Measurements from ENCODE around the gene HSD17B13. TPM values are rescaled to one million over a fixed set of nuclear protein-coding genes. Genes with fewer than 3 reads are reported as not detected.

Gene HSD17B13
- total and polyA plus RNA-seq, 2 donors (not counting 1 experiment from before 2014, with no cell fraction given), result 0.32 to 0.46 TPM

DNA sequence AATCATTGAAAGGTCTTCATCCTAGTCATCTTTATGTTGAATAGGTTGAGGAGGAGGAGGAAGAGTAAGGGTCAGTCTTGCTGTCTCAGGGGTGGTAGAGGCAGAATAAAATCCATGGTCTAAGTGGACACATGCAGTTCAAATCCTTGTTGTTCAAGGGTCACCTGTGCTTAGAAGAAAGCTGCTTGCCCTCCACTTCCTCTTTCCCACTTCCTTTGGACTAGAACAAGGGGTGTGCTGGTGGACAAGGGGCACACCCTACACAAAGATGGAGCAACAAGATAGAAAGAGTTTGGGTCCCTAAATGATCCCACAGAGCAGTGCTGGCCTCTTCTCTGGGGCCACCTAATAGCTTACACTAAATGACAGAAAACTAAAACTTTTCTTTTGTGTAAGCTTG lies 47.9 kb downstream of the HSD17B13 start:
- Histone ChIP-seq H3K9me3 (ENCODE audit: control extremely low read depth in 1 of 3, control insufficient read depth in 2 of 3, insufficient read depth in 1 of 3, low read length in 2 of 3) (no peaks in the 10 kb centered on the region), H2AFZ (ENCODE audit: insufficient read depth, low read depth, low read length, poor library complexity, severe bottlenecking) (no peak overlapping the region), H3K79me2 (ENCODE audit: control insufficient read depth, insufficient read depth, low read length) (no peaks in the 10 kb centered on the region), H3K4me2 (replicated peaks; ENCODE audit: low read depth, low read length, poor library complexity, severe bottlenecking) (no peak overlapping the region), H3K27ac (ENCODE audit: low read length in 2 of 2) (no peak overlapping the region), H3K4me3 (ENCODE audit: control extremely low read depth in 1 of 5, extremely low read depth in 1 of 5, insufficient read depth in 1 of 5, low read depth in 2 of 5, low read length in 4 of 5) (no peak overlapping the region), H4K20me1 (ENCODE audit: control insufficient read depth, insufficient read depth, low read length, poor library complexity, severe bottlenecking) (no peaks in the 10 kb centered on the region), H3K4me1 (ENCODE audit: control insufficient read depth in 2 of 2, insufficient read depth in 2 of 2, low read length in 2 of 2) (no peaks in the 10 kb centered on the region), H3K9ac (ENCODE audit: low read length) (no peak overlapping the region), H3K27me3 (replicated peaks in 1 of 4; ENCODE audit: control extremely low read depth in 1 of 4, control insufficient read depth in 3 of 4, insufficient read depth in 4 of 4, low read length in 3 of 4) (peaks cover 0 to 6% (median 0%) of the 10 kb centered on the region in 4 experiments), H3K36me3 (replicated peaks in 1 of 2; ENCODE audit: control extremely low read depth in 1 of 2, control insufficient read depth in 1 of 2, extremely low read depth in 1 of 2, insufficient read depth in 2 of 2, low read length in 1 of 2) (no peaks in the 10 kb centered on the region)
- no peaks in the 10 kb centered on the region for H3K4me1 Mint-ChIP-seq
- H3K9me3 Mint-ChIP-seq (ENCODE audit: insufficient read depth), result no peaks in the 10 kb centered on the region
- peaks cover 8% of the 10 kb centered on the region for H3K27me3 Mint-ChIP-seq
- ChIA-PET CTCF (no interaction called here), POLR2A (no interaction called here)
- intact Hi-C loops (cut with micrococcal nuclease), result no loop called here
- TF ChIP-seq EZH2 (IDR thresholded peaks at IDR 0.05; ENCODE audit: borderline replicate concordance, insufficient read depth, low read depth, low read length, poor library complexity, severe bottlenecking), result no peak
- TF ChIP-seq, protein P1, sequence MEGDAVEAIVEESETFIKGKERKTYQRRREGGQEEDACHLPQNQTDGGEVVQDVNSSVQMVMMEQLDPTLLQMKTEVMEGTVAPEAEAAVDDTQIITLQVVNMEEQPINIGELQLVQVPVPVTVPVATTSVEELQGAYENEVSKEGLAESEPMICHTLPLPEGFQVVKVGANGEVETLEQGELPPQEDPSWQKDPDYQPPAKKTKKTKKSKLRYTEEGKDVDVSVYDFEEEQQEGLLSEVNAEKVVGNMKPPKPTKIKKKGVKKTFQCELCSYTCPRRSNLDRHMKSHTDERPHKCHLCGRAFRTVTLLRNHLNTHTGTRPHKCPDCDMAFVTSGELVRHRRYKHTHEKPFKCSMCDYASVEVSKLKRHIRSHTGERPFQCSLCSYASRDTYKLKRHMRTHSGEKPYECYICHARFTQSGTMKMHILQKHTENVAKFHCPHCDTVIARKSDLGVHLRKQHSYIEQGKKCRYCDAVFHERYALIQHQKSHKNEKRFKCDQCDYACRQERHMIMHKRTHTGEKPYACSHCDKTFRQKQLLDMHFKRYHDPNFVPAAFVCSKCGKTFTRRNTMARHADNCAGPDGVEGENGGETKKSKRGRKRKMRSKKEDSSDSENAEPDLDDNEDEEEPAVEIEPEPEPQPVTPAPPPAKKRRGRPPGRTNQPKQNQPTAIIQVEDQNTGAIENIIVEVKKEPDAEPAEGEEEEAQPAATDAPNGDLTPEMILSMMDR (IDR thresholded peaks at IDR 0.05), result no peak
- no peak for DNase-seq
- H3K27ac Mint-ChIP-seq, result no peak overlapping the region
- no peak for ATAC-seq (ENCODE audit: low read depth)
- no peak overlapping the region for H3K4me3 Mint-ChIP-seq

DNA sequence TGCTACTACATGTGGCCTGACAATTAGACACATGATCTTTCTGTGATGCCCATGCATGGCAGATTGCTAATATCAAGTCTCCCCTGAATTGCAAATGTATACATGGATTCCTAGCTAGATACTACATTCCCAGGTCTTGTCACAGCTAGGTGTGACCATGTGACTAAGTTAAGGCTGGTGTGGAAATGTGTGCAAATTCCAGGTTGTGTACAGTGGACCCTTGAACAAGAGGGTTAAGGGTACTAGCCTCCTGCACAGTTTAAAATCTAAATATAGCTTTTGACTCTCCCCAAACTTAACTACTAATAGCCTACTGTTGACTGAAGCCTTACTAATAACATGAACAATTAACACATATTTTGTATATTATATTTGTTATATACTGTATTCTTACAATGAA lies 48.4 kb downstream of the HSD17B13 start:
- no peak for ATAC-seq (ENCODE audit: low read depth)
- intact Hi-C loops (cut with micrococcal nuclease), result no loop called here

More for the DNA sequence above, 48.4 kb downstream of the HSD17B13 start:
- Histone ChIP-seq H3K27me3 (replicated peaks in 1 of 4; ENCODE audit: control extremely low read depth in 1 of 4, control insufficient read depth in 3 of 4, insufficient read depth in 4 of 4, low read length in 3 of 4) (peaks cover 0 to 5% (median 0%) of the 10 kb centered on the region in 4 experiments), H3K4me3 (ENCODE audit: control extremely low read depth in 1 of 5, extremely low read depth in 1 of 5, insufficient read depth in 1 of 5, low read depth in 2 of 5, low read length in 4 of 5) (no peak overlapping the region), H3K4me2 (replicated peaks; ENCODE audit: low read depth, low read length, poor library complexity, severe bottlenecking) (no peak overlapping the region), H3K9me3 (ENCODE audit: control extremely low read depth in 1 of 3, control insufficient read depth in 2 of 3, insufficient read depth in 1 of 3, low read length in 2 of 3) (no peaks in the 10 kb centered on the region), H4K20me1 (ENCODE audit: control insufficient read depth, insufficient read depth, low read length, poor library complexity, severe bottlenecking) (no peaks in the 10 kb centered on the region), H3K79me2 (ENCODE audit: control insufficient read depth, insufficient read depth, low read length) (no peaks in the 10 kb centered on the region), H3K4me1 (ENCODE audit: control insufficient read depth in 2 of 2, insufficient read depth in 2 of 2, low read length in 2 of 2) (no peaks in the 10 kb centered on the region), H3K36me3 (replicated peaks in 1 of 2; ENCODE audit: control extremely low read depth in 1 of 2, control insufficient read depth in 1 of 2, extremely low read depth in 1 of 2, insufficient read depth in 2 of 2, low read length in 1 of 2) (no peaks in the 10 kb centered on the region), H3K27ac (ENCODE audit: low read length in 2 of 2) (no peak overlapping the region), H3K9ac (ENCODE audit: low read length) (no peak overlapping the region), H2AFZ (ENCODE audit: insufficient read depth, low read depth, low read length, poor library complexity, severe bottlenecking) (no peak overlapping the region)
- H3K4me3 Mint-ChIP-seq, result no peak overlapping the region
- TF ChIP-seq, protein P1 (IDR thresholded peaks at IDR 0.05), result no peak
- no peak for TF ChIP-seq EZH2 (IDR thresholded peaks at IDR 0.05; ENCODE audit: borderline replicate concordance, insufficient read depth, low read depth, low read length, poor library complexity, severe bottlenecking)
- peaks cover 8% of the 10 kb centered on the region for H3K27me3 Mint-ChIP-seq
- no peak overlapping the region for H3K27ac Mint-ChIP-seq
- no peaks in the 10 kb centered on the region for H3K4me1 Mint-ChIP-seq
- POLR2A ChIA-PET, result no interaction called here
- DNase-seq, result no peak
- CTCF ChIA-PET, result no interaction called here
- H3K9me3 Mint-ChIP-seq (ENCODE audit: insufficient read depth), result no peaks in the 10 kb centered on the region
